ENCODE results near the gene SLC38A5.
"Not testable (repeated sequence)": the region's sequence is repeated elsewhere in the genome, so short reads cannot be mapped to it uniquely, and the experiment has no call there.

SLC38A5 gene

GRCh38 chrX:48427027-48427716, 42.9 kb downstream of the SLC38A5 start:
- not testable (repeated sequence) for DNase-seq; H3K36me3 Mint-ChIP-seq (ENCODE audit: low read depth); H3K9me3 Mint-ChIP-seq; H3K27ac Mint-ChIP-seq; H3K4me3 Mint-ChIP-seq; H3K27me3 Mint-ChIP-seq; H3K4me1 Mint-ChIP-seq
- ATAC-seq: peak; percentile 79

GRCh38 chrX:48411860-48412259, 58.2 kb downstream of the SLC38A5 start, which contains the start of gene SSX4B:
Gene SSX4B, minus strand, starts transcription at chrX:48411960. Its CDS starts 588 bp downstream, at chrX:48411372.
- not testable (repeated sequence) for H3K4me3 Mint-ChIP-seq; H3K27ac Mint-ChIP-seq; H3K9me3 Mint-ChIP-seq; H3K36me3 Mint-ChIP-seq (ENCODE audit: low read depth); H3K27me3 Mint-ChIP-seq; H3K4me1 Mint-ChIP-seq; DNase-seq; ATAC-seq

Measured in activated naive CD8-positive, alpha-beta T cell treated with anti-CD3 and anti-CD28 coated beads, Interleukin-2, amount 50 U/mL, for 24 hours (primary cell).